C4-2B (cell line): ENCODE measurements around the gene MSI2.

Source experiments
- H3K27ac ChIP-seq: fragments of 450-650 bp; 2 replicates; pipeline ENCODE4 v1.5.1; 2017
- CTCF ChIP-seq: fragments of 450-650 bp; conservative IDR thresholded peaks from 2 replicates; pipeline ENCODE4 v1.5.1; 2017; ENCODE audit warnings: mild to moderate bottlenecking
- ZFX ChIP-seq: fragments of 450-650 bp; IDR thresholded peaks from 2 replicates; pipeline ENCODE4 v1.6.1; 2017

MSI2 gene

GRCh38 chr17:57672971-57673370 lies 416.6 kb downstream of the MSI2 start:
- no peak overlapping the region for H3K27ac ChIP-seq
- TF ChIP-seq CTCF (no peak), ZFX (no peak)

- no peak overlapping the region for H3K27ac ChIP-seq
- no peak for TF ChIP-seq ZFX
- TF ChIP-seq CTCF = no peak
These were observed 418.6 kb downstream of the MSI2 start for GRCh38 chr17:57674894-57675293.

- TF ChIP-seq ZFX (no peak), CTCF (no peak)
- H3K27ac ChIP-seq = no peak overlapping the region
These were observed 419.4 kb downstream of the MSI2 start for GRCh38 chr17:57675427-57676387.

GRCh38 chr17:57676543-57676942 lies 420.2 kb downstream of the MSI2 start:
- no peak overlapping the region for H3K27ac ChIP-seq
- TF ChIP-seq CTCF (no peak), ZFX (no peak)

- H3K27ac ChIP-seq = no peak overlapping the region
- TF ChIP-seq ZFX (no peak), CTCF (no peak)
These were observed 421.0 kb downstream of the MSI2 start for GRCh38 chr17:57677301-57677700.

- TF ChIP-seq CTCF (no peak), ZFX (no peak)
- no peak overlapping the region for H3K27ac ChIP-seq
These were observed 421.5 kb downstream of the MSI2 start for GRCh38 chr17:57677858-57678257.

- no peak for TF ChIP-seq CTCF
- no peak for TF ChIP-seq ZFX
- H3K27ac ChIP-seq = no peak overlapping the region
These were observed 422.1 kb downstream of the MSI2 start for GRCh38 chr17:57678393-57678792.
